H1 (cell line): Measurements from ENCODE around the gene RFTN2. TPM values are rescaled to one million over a fixed set of nuclear protein-coding genes. Genes with fewer than 3 reads are reported as not detected.

ENCODE experiments used
- EZH2 ChIP-seq: fragments of 200-600 bp; sonication (generic); IDR thresholded peaks from 2 replicates; pipeline ENCODE4 v1.7.1; 2012; ENCODE audit warnings: low read depth, mild to moderate bottlenecking, moderate library complexity, low read length, inconsistent platforms; ENCODE audit not compliant: severe bottlenecking
- polyA plus RNA-seq, 7 experiments: library from polyadenylated mRNA; depleted of rRNA in 3 of 7; stranded (reverse) in 5 of 7; unstranded in 2 of 7; fragments of >200 nt in 5 of 7; fragments of 200-250 nt in 2 of 7; gene quantifications; 1 replicate in 5 of 7; 2 replicates in 1 of 7; 4 replicates in 1 of 7; pipeline versions ENCODE4 v1.2.1 to v1.2.3, GENCODE V29; 2011 to 2013; ENCODE audit warnings: missing spikeins in 2 of 7, mixed read lengths in 2 of 7
- total RNA-seq: library from RNA; stranded (reverse); fragmentation: NEBNext Ultra II Directional; extraction: Animal tissue kit (Norgen Biotek cat#: 25700); gene quantifications from 2 replicates; pipeline ENCODE4 v1.2.1, GENCODE V29; 2021
- TF ChIP-seq, protein P1 (sequence below): IDR thresholded peaks from 2 replicates; pipeline ENCODE4 v1.6.1; 2012; ENCODE audit warnings: low read length, inconsistent platforms

Gene RFTN2
- total and polyA plus RNA-seq, 2 of the 8 experiments (the other 6 are each of a cell fraction or from before 2014, with no cell fraction given): 2.3 to 2.4 TPM

GRCh38 chr2:197573608-197574007 lies 101.8 kb downstream of the RFTN2 start (continued):
- TF ChIP-seq, protein P1, sequence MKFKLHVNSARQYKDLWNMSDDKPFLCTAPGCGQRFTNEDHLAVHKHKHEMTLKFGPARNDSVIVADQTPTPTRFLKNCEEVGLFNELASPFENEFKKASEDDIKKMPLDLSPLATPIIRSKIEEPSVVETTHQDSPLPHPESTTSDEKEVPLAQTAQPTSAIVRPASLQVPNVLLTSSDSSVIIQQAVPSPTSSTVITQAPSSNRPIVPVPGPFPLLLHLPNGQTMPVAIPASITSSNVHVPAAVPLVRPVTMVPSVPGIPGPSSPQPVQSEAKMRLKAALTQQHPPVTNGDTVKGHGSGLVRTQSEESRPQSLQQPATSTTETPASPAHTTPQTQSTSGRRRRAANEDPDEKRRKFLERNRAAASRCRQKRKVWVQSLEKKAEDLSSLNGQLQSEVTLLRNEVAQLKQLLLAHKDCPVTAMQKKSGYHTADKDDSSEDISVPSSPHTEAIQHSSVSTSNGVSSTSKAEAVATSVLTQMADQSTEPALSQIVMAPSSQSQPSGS: no peak
- no peak for TF ChIP-seq EZH2
- TF ChIP-seq, all 59 proteins: peak for 0
